BLaER1 treated with 17β-estradiol and CSF1 and Interleukin-3, amounts not matched to agents 10 nM and 100 nM (cell line): ENCODE data around the gene SNTN.
A peak's percentile ranks its signal among the peaks of the same experiment; 100 is the strongest.

Source experiments
- H3K27ac ChIP-seq, 11 experiments: shearing (Covaris generic); formaldehyde crosslinking; 2 replicates each; pipeline ENCODE4 v1.8.1; 2022
- H3K27me3 ChIP-seq, 11 experiments: shearing (Covaris generic); formaldehyde crosslinking; 2 replicates each; pipeline ENCODE4 v1.8.1; 2022
- H3K36me3 ChIP-seq, 11 experiments: shearing (Covaris generic); formaldehyde crosslinking; 2 replicates each; pipeline ENCODE4 v1.8.1; 2022
- H3K4me1 ChIP-seq, 10 experiments: shearing (Covaris generic); formaldehyde crosslinking; 2 replicates each; pipeline ENCODE4 v1.8.1; 2022
- H3K4me2 ChIP-seq, 11 experiments: shearing (Covaris generic); formaldehyde crosslinking; 2 replicates each; pipeline ENCODE4 v1.8.1; 2022
- H3K4me3 ChIP-seq, 10 experiments: shearing (Covaris generic); formaldehyde crosslinking; 2 replicates each; pipeline ENCODE4 v1.8.1; 2022
- H3K9ac ChIP-seq, 11 experiments: shearing (Covaris generic); formaldehyde crosslinking; 2 replicates each; pipeline ENCODE4 v1.8.1; 2022
- H3K9me3 ChIP-seq, 11 experiments: shearing (Covaris generic); formaldehyde crosslinking; replicated peaks in 1 of 11; 2 replicates each; pipeline ENCODE4 v1.8.1; 2022
- H4K20me1 ChIP-seq, 11 experiments: shearing (Covaris generic); formaldehyde crosslinking; 2 replicates each; pipeline ENCODE4 v1.8.1; 2022
- Cebpa-rat ChIP-seq, 11 experiments: shearing (Covaris generic); IDR thresholded peaks; 2 replicates each; pipeline ENCODE4 v1.8.1; 2022

Gene SNTN

GRCh38 chr3:63652066-63652725 is at the start of gene SNTN:
Gene SNTN, plus strand, starts transcription at chr3:63652675. Its CDS starts 13 bp downstream, at chr3:63652688.
- no peaks in the 10 kb centered on the region for H3K4me1 ChIP-seq
- no peak for TF ChIP-seq Cebpa-rat (IDR thresholded peaks at IDR 0.05)
- no peaks in the 10 kb centered on the region for H3K9me3 ChIP-seq
- no peaks in the 10 kb centered on the region for H4K20me1 ChIP-seq
- no peak within 1 kb of the TSS for H3K27ac ChIP-seq
- H3K4me3 ChIP-seq: no peak within 1 kb of the TSS
- H3K36me3 ChIP-seq: no peaks in the 10 kb centered on the region
- no peaks in the 10 kb centered on the region for H3K27me3 ChIP-seq
- H3K4me2 ChIP-seq: no peak within 1 kb of the TSS
- H3K9ac ChIP-seq: no peak within 1 kb of the TSS

- H3K4me3 ChIP-seq: no peak overlapping the region
- no peak overlapping the region for H3K27ac ChIP-seq
- H3K9me3 ChIP-seq: no peaks in the 10 kb centered on the region
- H3K27me3 ChIP-seq: no peaks in the 10 kb centered on the region
- H3K4me1 ChIP-seq: no peaks in the 10 kb centered on the region
- no peak overlapping the region for H3K9ac ChIP-seq
- H4K20me1 ChIP-seq: no peaks in the 10 kb centered on the region
- H3K4me2 ChIP-seq: no peak overlapping the region
- H3K36me3 ChIP-seq: no peaks in the 10 kb centered on the region
- TF ChIP-seq Cebpa-rat (IDR thresholded peaks at IDR 0.05): no peak
These were observed 44.8 kb upstream of the SNTN start for GRCh38 chr3:63607716-63608115.

GRCh38 chr3:63609408-63609807 is 43.1 kb upstream of the SNTN start:
- Histone ChIP-seq H3K4me2 (no peak overlapping the region), H3K36me3 (no peaks in the 10 kb centered on the region), H3K27ac (no peak overlapping the region), H4K20me1 (no peaks in the 10 kb centered on the region), H3K9ac (no peak overlapping the region), H3K4me1 (no peaks in the 10 kb centered on the region), H3K9me3 (no peaks in the 10 kb centered on the region), H3K4me3 (no peak overlapping the region), H3K27me3 (no peaks in the 10 kb centered on the region)
- no peak for TF ChIP-seq Cebpa-rat (IDR thresholded peaks at IDR 0.05)

- Histone ChIP-seq H3K4me2 (no peak overlapping the region), H3K27ac (no peak overlapping the region), H3K9ac (no peak overlapping the region), H3K4me3 (no peak overlapping the region), H4K20me1 (no peaks in the 10 kb centered on the region), H3K9me3 (no peaks in the 10 kb centered on the region), H3K4me1 (no peaks in the 10 kb centered on the region), H3K27me3 (no peaks in the 10 kb centered on the region), H3K36me3 (no peaks in the 10 kb centered on the region)
- TF ChIP-seq Cebpa-rat (IDR thresholded peaks at IDR 0.05): no peak
These were observed 42.6 kb upstream of the SNTN start for GRCh38 chr3:63609834-63610233.

GRCh38 chr3:63611382-63611781 is 41.1 kb upstream of the SNTN start:
- H3K27ac ChIP-seq: no peak overlapping the region

DNA sequence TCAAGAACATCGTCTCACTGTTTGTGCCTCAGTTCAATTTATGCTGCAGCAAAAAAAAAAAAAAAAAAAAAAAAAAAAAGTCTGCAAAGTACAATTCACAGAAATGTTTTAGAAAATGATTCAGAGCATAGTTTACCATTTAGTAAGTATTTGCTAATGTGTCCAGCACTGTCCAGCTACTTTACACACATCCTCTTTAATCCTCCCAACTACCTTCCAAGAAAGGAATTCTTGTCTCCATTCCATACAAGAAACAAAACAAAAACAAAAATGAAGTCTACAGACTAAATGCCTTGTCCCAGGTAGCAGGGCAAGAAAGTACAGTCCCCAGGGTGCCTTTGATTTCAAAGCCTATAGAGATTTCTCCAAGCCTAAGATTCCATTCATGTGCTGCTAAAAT is 38.9 kb upstream of the SNTN start:
- Histone ChIP-seq H3K36me3 (no peaks in the 10 kb centered on the region), H3K27ac (no peak overlapping the region), H3K4me1 (no peaks in the 10 kb centered on the region), H3K9ac (no peak overlapping the region), H3K4me2 (no peak overlapping the region), H4K20me1 (no peaks in the 10 kb centered on the region), H3K27me3 (no peaks in the 10 kb centered on the region), H3K4me3 (no peak overlapping the region), H3K9me3 (no peaks in the 10 kb centered on the region)
- no peak for TF ChIP-seq Cebpa-rat (IDR thresholded peaks at IDR 0.05)

More at GRCh38 chr3:63611382-63611781, 41.1 kb upstream of the SNTN start:
- Histone ChIP-seq H3K9me3 (no peaks in the 10 kb centered on the region), H3K4me1 (no peaks in the 10 kb centered on the region), H4K20me1 (no peaks in the 10 kb centered on the region), H3K9ac (no peak overlapping the region), H3K4me2 (no peak overlapping the region), H3K4me3 (no peak overlapping the region), H3K36me3 (no peaks in the 10 kb centered on the region), H3K27me3 (no peaks in the 10 kb centered on the region)
- no peak for TF ChIP-seq Cebpa-rat (IDR thresholded peaks at IDR 0.05)

- no peaks in the 10 kb centered on the region for H4K20me1 ChIP-seq
- no peak overlapping the region for H3K4me3 ChIP-seq
- H3K9ac ChIP-seq: no peak overlapping the region
- H3K36me3 ChIP-seq: no peaks in the 10 kb centered on the region
- no peaks in the 10 kb centered on the region for H3K4me1 ChIP-seq
- H3K27me3 ChIP-seq: no peaks in the 10 kb centered on the region
- H3K9me3 ChIP-seq: no peaks in the 10 kb centered on the region
- no peak for TF ChIP-seq Cebpa-rat (IDR thresholded peaks at IDR 0.05)
- H3K4me2 ChIP-seq: no peak overlapping the region
- H3K27ac ChIP-seq: no peak overlapping the region
These were observed 35.1 kb upstream of the SNTN start for GRCh38 chr3:63617391-63617790.

DNA sequence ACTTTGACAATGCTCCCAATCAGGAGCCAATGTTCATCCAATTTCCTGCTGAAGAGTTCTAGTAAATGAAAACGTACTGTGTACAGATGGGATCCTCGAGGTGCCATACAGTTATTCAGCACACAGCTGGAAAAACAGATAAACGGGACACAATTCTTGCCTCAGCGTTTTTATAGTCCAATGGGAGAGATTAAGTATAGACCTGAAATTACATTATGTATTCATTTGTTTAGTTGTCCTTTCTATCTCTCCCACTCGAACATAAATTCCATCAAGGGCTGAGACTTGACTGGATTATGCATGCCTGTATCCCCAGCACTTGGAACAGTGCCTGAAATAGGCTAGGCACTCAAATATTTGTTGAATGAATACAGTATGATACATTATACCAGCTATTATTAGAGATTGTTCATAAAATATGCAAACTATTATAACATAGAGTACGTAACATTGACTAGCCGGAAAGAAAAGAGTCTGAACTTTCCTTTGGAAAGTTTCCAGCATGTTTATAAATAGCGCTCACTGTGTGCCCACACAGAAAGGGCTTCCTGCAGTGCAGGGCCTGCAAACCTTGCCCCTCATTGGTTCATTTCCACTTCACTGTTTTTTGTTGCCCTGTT is 27.4 kb upstream of the SNTN start:
- no peak overlapping the region for H3K27ac ChIP-seq
- H3K9ac ChIP-seq: no peak overlapping the region
- peak overlapping the region; percentile 6 to 48 (median 32); a peak in 18 of 22 replicates for H3K4me2 ChIP-seq
- peaks cover 8 to 15% (median 13%) of the 10 kb centered on the region in 10 experiments; a peak in 19 of 20 replicates for H3K4me1 ChIP-seq
- no peaks in the 10 kb centered on the region for H3K9me3 ChIP-seq
- TF ChIP-seq Cebpa-rat (IDR thresholded peaks at IDR 0.05): no peak
- no peak overlapping the region for H3K4me3 ChIP-seq
- H3K27me3 ChIP-seq: no peaks in the 10 kb centered on the region
- H3K36me3 ChIP-seq: no peaks in the 10 kb centered on the region
- H4K20me1 ChIP-seq: no peaks in the 10 kb centered on the region

DNA sequence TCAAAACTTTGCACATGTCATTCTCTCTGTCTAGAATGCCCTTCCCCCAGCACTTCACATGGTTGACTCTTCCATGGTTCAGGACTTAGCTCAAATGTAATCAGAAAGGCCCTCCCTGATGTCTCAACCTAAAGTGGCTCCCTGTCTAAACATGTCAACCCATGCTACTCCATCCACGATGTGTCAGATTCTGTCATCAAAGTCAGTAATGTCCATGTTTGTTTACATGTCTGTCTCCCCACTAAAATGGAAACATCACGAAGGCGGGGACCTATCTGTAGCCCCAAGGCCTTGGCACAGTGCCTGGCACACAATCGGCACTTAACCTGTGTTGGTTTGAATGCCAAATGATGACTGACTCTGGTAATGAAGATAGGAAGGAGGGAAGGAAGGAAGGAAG is 20.8 kb upstream of the SNTN start:
- Histone ChIP-seq H3K27ac (no peak overlapping the region), H3K9me3 (peaks cover 0 to 1% (median 0%) of the 10 kb centered on the region in 11 experiments; a peak in 1 of 22 replicates), H3K4me3 (no peak overlapping the region), H4K20me1 (no peaks in the 10 kb centered on the region), H3K4me2 (no peak overlapping the region), H3K36me3 (no peaks in the 10 kb centered on the region), H3K9ac (no peak overlapping the region), H3K4me1 (no peaks in the 10 kb centered on the region), H3K27me3 (no peaks in the 10 kb centered on the region)
- no peak for TF ChIP-seq Cebpa-rat (IDR thresholded peaks at IDR 0.05)

DNA sequence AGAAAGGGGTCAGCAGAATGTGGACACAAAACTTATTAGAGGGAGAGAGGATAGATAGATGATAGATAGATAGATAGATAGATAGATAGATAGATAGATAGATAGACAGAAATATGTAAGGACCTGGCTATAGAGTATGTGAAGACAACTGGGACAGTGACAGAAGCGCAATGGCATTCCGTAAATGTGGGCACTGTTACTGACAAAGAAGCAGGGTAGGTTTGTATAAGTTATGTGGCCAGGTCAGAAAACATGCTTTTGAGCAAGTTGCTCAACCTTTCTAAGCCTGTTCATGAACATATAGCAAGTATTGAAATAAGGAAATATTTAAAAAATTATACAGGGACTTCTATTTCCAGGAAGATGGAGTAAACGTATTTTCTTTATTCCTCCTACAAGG is 17.3 kb upstream of the SNTN start:
- TF ChIP-seq Cebpa-rat (IDR thresholded peaks at IDR 0.05): no peak
- Histone ChIP-seq H3K9ac (no peak overlapping the region), H3K4me3 (no peak overlapping the region)

More for the DNA sequence above, 17.3 kb upstream of the SNTN start:
- H3K27ac ChIP-seq: no peak overlapping the region
- H3K9me3 ChIP-seq: peaks cover 0 to 9% (median 4%) of the 10 kb centered on the region in 11 experiments; a peak in 3 of 22 replicates
- no peaks in the 10 kb centered on the region for H3K27me3 ChIP-seq
- no peak overlapping the region for H3K4me2 ChIP-seq
- no peaks in the 10 kb centered on the region for H3K36me3 ChIP-seq
- no peaks in the 10 kb centered on the region for H3K4me1 ChIP-seq
- no peaks in the 10 kb centered on the region for H4K20me1 ChIP-seq
